GM19463 (cell line): Measurements from ENCODE around the gene FGF2.
"Not testable (repeated sequence)": the region's sequence is repeated elsewhere in the genome, so short reads cannot be mapped to it uniquely, and the experiment has no call there.

ENCODE experiments used
- ATAC-seq: cut with Tn5 transposase; IDR thresholded peaks from one replicate; pipeline ENCODE4 v1.9.1; 2021; ENCODE audit warnings: mild to moderate bottlenecking, moderate library complexity; ENCODE audit not compliant: unreplicated experiment

The FGF2 gene

DNA sequence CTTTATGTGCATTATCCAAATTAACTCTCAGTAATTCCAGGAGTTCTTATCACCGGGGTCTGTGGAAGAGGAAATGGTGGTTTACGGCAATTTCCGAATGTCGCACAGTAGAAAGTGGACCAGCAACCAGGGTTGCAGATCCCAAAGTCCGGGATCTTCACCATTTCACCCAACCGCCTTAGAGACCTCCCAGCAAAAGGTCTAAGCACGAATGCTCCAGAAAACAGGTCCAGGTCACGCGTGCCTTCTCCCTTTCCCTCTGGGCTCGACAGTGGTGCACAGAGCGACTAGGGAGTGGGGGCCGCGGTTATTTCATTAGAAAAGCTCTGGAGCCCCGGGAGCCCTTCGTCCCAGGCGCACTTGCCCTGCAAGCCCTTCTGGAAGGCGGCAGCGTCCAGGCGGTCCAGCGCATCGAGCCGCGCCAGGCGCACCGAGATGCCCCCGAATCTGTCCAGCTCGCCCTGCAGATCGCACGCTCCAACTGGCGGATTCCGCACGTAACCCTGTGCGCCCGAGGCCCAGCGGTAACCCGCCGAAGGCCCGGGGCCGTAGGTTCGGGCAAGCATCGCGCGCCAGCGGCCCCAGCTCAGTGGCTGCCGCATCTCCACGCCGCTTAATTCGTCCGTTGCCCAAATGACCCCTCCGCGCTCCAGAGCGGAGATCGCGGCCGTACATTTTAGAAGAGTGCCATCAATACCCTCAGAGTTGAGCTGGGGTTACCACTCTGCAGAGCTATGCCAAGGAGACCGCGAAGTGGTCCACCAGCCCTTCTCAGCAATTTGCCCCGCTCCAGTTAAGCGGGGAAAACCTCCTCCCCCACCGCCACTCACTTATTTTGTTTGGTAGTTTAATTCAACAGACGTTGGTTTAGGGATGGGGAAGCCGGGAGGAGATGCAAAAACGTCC lies 95.6 kb downstream of the FGF2 start, which contains the start of gene NUDT6:
Gene NUDT6, minus strand, starts transcription at position 627 of the 906 bp plus-strand sequence. Its CDS starts 25 bp downstream, at position 602.
- peak; percentile 66 for ATAC-seq

DNA sequence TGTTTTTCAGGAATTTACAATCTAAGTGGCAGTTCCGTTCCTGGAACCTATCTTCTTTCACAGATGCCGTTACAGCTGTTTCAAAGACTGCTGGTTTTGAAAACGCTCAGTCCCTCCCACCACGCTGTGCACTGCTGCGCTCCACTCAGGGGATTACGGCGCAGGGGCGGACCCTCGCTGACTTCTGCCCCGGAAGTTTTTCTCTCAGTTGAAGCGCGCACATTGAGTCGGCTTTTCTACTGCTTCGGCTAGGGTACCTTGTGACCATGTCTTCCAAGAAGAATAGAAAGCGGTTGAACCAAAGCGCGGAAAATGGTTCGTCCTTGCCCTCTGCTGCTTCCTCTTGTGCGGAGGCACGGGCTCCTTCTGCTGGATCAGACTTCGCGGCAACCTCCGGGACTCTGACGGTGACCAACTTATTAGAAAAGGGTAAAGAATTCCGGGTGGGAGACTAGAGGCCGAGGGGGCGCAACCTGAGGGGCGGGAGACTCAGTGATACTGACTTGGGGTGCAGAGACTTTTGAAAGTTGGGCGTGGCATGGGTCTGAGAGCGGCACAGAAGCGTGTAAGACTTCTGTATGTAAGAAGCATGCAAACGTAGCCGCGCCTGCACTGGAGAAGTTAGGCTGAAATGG lies 96.4 kb downstream of the FGF2 start:
- peak; percentile 94 for ATAC-seq

DNA sequence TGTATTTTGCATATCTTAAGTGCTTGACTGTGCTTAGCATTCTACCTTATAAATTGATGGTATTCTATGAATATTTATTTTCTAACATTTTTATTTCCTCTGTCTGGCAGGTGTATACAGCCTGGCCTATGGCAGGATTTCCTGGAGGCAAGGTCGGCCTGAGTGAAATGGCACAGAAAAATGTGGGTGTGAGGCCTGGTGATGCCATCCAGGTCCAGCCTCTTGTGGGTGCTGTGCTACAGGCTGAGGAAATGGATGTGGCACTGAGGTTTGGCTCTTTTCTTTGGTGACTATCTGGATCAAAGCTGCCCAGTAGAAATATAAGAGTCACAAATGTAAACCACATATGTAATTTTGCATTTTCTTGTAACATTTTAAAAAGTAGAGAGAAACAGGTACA lies 102.3 kb downstream of the FGF2 start:
- no peak for ATAC-seq

DNA sequence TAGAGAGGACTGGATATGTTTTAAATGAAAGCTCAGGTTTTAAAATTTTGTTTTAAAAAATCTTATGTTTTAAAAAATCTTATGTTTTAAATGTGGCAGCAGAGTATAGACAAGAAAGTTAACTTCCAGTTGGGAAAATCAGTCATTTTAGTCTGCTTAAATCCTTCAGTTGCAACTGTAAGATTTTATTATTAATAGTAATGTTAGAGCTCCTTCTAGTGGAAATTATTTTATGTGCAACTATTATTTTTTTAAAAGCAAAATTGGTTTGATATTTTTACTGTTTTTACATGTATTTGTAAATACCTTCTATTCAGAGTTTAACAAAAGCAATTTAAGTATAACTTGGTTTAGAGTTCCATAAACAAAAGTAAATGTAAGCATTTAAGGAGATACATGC lies 104.2 kb downstream of the FGF2 start:
- ATAC-seq: no peak

DNA sequence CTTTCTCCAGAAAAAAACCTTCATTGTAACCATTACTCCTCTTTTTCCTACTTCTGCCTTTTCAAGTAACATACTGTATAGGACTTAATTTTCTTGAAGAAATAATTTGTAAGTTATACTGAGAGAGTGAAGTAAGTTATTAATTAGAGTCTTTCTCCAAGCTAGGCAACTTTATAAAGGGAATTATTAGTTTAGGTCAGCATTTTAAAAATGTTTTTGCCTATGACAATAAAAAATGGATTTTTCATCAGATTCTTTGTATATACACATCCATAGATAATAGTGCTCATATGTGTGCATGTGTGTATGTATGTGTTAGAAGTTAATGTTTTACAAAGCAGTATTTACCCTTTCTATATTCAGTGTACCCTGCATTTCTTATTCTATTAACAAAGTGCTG lies 106.1 kb downstream of the FGF2 start:
- no peak for ATAC-seq

DNA sequence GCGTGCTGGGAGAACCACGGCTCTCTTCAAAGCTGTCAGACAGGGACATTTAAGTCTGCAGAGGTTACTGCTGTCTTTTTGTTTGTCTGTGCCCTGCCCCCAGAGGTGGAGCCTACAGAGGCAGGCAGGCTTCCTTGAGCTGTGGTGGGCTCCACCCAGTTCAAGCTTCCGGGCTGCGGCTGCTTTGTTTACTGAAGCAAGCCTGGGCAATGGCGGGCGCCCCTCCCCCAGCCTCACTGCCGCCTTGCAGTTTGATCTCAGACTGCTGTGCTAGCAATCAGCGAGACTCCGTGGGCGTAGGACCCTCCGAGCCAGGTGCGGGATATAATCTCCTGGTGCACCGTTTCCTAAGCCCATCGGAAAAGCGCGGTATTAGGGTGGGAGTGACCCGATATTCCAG lies 118.5 kb downstream of the FGF2 start:
- not testable (repeated sequence) for ATAC-seq

DNA sequence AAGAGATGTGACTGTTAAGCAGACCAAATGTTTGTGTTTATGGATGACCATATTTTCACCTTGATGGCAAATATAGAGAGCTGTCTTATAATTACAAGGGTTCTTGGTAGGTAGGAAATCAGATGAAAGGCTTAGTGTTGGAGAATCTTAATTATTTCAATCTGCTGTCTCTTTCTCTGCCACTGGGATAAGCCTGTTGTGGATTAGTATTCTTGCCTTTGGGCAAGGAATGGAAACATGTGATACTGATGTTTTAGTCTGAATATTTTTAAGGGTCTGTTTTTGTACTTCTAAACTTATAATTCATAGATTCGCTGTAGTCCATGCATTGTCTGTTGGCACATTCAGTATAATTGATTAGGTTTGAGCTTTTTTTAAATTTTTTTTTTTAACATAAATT lies 119.5 kb downstream of the FGF2 start:
- no peak for ATAC-seq
